H9 (cell line): Measurements from ENCODE around the gene HDAC3. TPM values are rescaled to one million over a fixed set of nuclear protein-coding genes. Genes with fewer than 3 reads are reported as not detected.

Source experiments
- DNase-seq: peaks from one replicate; pipeline ENCODE4 v3.0.0-alpha.2; 2017
- H2AFZ ChIP-seq: one replicate; pipeline ENCODE4 v1.6.1; 2013; ENCODE audit warnings: mild to moderate bottlenecking, low read length, control low read depth, moderate library complexity
- H2AK5ac ChIP-seq: 2 replicates; pipeline ENCODE4 v1.6.1; 2013; ENCODE audit warnings: low read length, control low read depth, mixed read lengths; ENCODE audit not compliant: insufficient read length
- H2BK120ac ChIP-seq: one replicate; pipeline ENCODE4 v1.6.1; 2013; ENCODE audit warnings: low read depth, mild to moderate bottlenecking, low read length, control low read depth, inconsistent platforms; ENCODE audit not compliant: poor library complexity, severe bottlenecking
- H2BK12ac ChIP-seq: 2 replicates; pipeline ENCODE4 v1.6.1; 2013; ENCODE audit warnings: low read length, control low read depth, mixed read lengths, low read depth; ENCODE audit not compliant: insufficient read length
- H2BK15ac ChIP-seq: 2 replicates; pipeline ENCODE4 v1.6.1; 2013; ENCODE audit warnings: low read depth, low read length, control low read depth
- H2BK20ac ChIP-seq: one replicate; pipeline ENCODE4 v1.6.1; 2013; ENCODE audit warnings: low read depth, mild to moderate bottlenecking, low read length, control low read depth, inconsistent platforms; ENCODE audit not compliant: poor library complexity, severe bottlenecking
- H2BK5ac ChIP-seq: 2 replicates; pipeline ENCODE4 v1.6.1; 2013; ENCODE audit warnings: low read length, control low read depth, mixed read lengths; ENCODE audit not compliant: insufficient read length
- H3K14ac ChIP-seq: 2 replicates; pipeline ENCODE4 v1.6.1; 2013; ENCODE audit warnings: low read length, control low read depth; ENCODE audit not compliant: insufficient read depth
- H3K18ac ChIP-seq: 2 replicates; pipeline ENCODE4 v1.6.1; 2013; ENCODE audit warnings: low read depth, mild to moderate bottlenecking, mixed read lengths, low read length, control low read depth; ENCODE audit not compliant: insufficient read length
- H3K23ac ChIP-seq: 2 replicates; pipeline ENCODE4 v1.6.1; 2013; ENCODE audit warnings: low read length, control low read depth, mixed read lengths, low read depth; ENCODE audit not compliant: insufficient read length
- H3K23me2 ChIP-seq: 2 replicates; pipeline ENCODE4 v1.6.1; 2013; ENCODE audit warnings: low read depth, mild to moderate bottlenecking, mixed read lengths, low read length, control low read depth; ENCODE audit not compliant: insufficient read length, poor library complexity, severe bottlenecking
- H3K27ac ChIP-seq: 2 replicates; pipeline ENCODE4 v1.5.1; 2013; ENCODE audit warnings: low read length, control low read depth, mixed read lengths, low read depth; ENCODE audit not compliant: insufficient read length
- H3K27me3 ChIP-seq: 2 replicates; pipeline ENCODE4 v1.6.1; 2013; ENCODE audit warnings: low read length, control low read depth, inconsistent platforms; ENCODE audit not compliant: insufficient read depth
- H3K4ac ChIP-seq: 2 replicates; pipeline ENCODE4 v1.6.1; 2013; ENCODE audit warnings: low read depth, mild to moderate bottlenecking, control low read depth, inconsistent platforms, low read length, moderate library complexity
- H3K4me1 ChIP-seq: 2 replicates; pipeline ENCODE4 v1.6.1; 2013; ENCODE audit warnings: low read length, control low read depth, inconsistent platforms; ENCODE audit not compliant: insufficient read depth
- H3K4me2 ChIP-seq: 2 replicates; pipeline ENCODE4 v1.6.1; 2013; ENCODE audit warnings: low read length, control low read depth, mixed read lengths; ENCODE audit not compliant: insufficient read length, insufficient read depth
- H3K56ac ChIP-seq: 2 replicates; pipeline ENCODE4 v1.6.1; 2013; ENCODE audit warnings: low read depth, mild to moderate bottlenecking, mixed read lengths, low read length, control low read depth; ENCODE audit not compliant: insufficient read length
- H3K79me1 ChIP-seq: 2 replicates; pipeline ENCODE4 v1.6.1; 2013; ENCODE audit warnings: low read depth, mild to moderate bottlenecking, moderate library complexity, low read length, control low read depth, inconsistent platforms; ENCODE audit not compliant: insufficient read depth, poor library complexity, severe bottlenecking
- H3K79me2 ChIP-seq: 2 replicates; pipeline ENCODE4 v1.6.1; 2013; ENCODE audit warnings: low read length, control low read depth, inconsistent platforms; ENCODE audit not compliant: insufficient read depth
- H3K9ac ChIP-seq: 2 replicates; pipeline ENCODE4 v1.6.1; 2013; ENCODE audit warnings: low read length, control low read depth, mixed read lengths; ENCODE audit not compliant: insufficient read length; ENCODE audit errors: extremely low read depth
- H3K9me3 ChIP-seq: one replicate; pipeline ENCODE4 v1.6.1; 2013; ENCODE audit warnings: low read depth, low read length, inconsistent platforms; ENCODE audit not compliant: control insufficient read depth
- H3T11ph ChIP-seq: one replicate; pipeline ENCODE4 v1.6.1; 2013; ENCODE audit warnings: mild to moderate bottlenecking, low read length, control low read depth, inconsistent platforms
- H4K20me1 ChIP-seq: one replicate; pipeline ENCODE4 v1.6.1; 2013; ENCODE audit not compliant: control insufficient read depth, insufficient read length, insufficient read depth
- H4K5ac ChIP-seq: 2 replicates; pipeline ENCODE4 v1.6.1; 2013; ENCODE audit warnings: low read depth, mild to moderate bottlenecking, mixed read lengths, low read length, control low read depth; ENCODE audit not compliant: insufficient read length
- H4K8ac ChIP-seq: replicated peaks from 2 replicates; pipeline ENCODE4 v1.6.1; 2013; ENCODE audit warnings: low read length, control low read depth, mixed read lengths, low read depth; ENCODE audit not compliant: insufficient read length
- H4K91ac ChIP-seq: 2 replicates; pipeline ENCODE4 v1.6.1; 2013; ENCODE audit warnings: low read depth, mild to moderate bottlenecking, moderate library complexity, mixed read lengths, low read length, control low read depth; ENCODE audit not compliant: insufficient read length
- H3K27ac Mint-ChIP-seq, 3 experiments: 2 replicates in 2 of 3; 3 replicates in 1 of 3; pipeline ENCODE4 v1.8.0; 2020 to 2021; ENCODE audit warnings: mixed read lengths in 3 of 3, mild to moderate bottlenecking in 1 of 3, moderate library complexity in 1 of 3
- H3K27me3 Mint-ChIP-seq: 2 replicates; pipeline ENCODE4 v1.8.0; 2021; ENCODE audit warnings: low read depth, mild to moderate bottlenecking, moderate library complexity, mixed read lengths
- H3K36me3 Mint-ChIP-seq, 3 experiments: 2 replicates in 2 of 3; 3 replicates in 1 of 3; pipeline ENCODE4 v1.8.0; 2020 to 2021; ENCODE audit warnings: low read depth in 3 of 3, mixed read lengths in 3 of 3; ENCODE audit not compliant: insufficient read depth in 1 of 3
- H3K4me1 Mint-ChIP-seq, 2 experiments: 2 replicates each; pipeline ENCODE4 v1.8.0; 2020; ENCODE audit warnings: mixed read lengths in 2 of 2
- H3K4me3 Mint-ChIP-seq, 2 experiments: 2 replicates in 1 of 2; 3 replicates in 1 of 2; pipeline ENCODE4 v1.8.0; 2020 to 2021; ENCODE audit warnings: mild to moderate bottlenecking in 2 of 2, mixed read lengths in 2 of 2, moderate library complexity in 1 of 2
- H3K9me3 Mint-ChIP-seq, 2 experiments: 2 replicates in 1 of 2; 3 replicates in 1 of 2; pipeline ENCODE4 v1.8.0; 2020; ENCODE audit warnings: mild to moderate bottlenecking in 2 of 2, mixed read lengths in 2 of 2, moderate library complexity in 1 of 2
- CTCF ChIP-seq: fragments of 200-600 bp; sonication (generic); conservative IDR thresholded peaks from 3 replicates; pipeline ENCODE4 v1.8.0; 2021; ENCODE audit warnings: antibody characterized with exemption, mild to moderate bottlenecking
- WGBS: extraction: QIAGEN DNeasy Blood & Tissue Kit; methylation state at CpG from one replicate; pipeline ENCODE4 v1.1.7; 2013; ENCODE audit warnings: missing lambda C conversion rate, low lambda C conversion rate, mixed read lengths; ENCODE audit not compliant: insufficient read length; ENCODE audit errors: extremely low coverage; 5-methylcytosine and 5-hydroxymethylcytosine counted together
- total RNA-seq: library from RNA; stranded (reverse); gene quantifications from 2 replicates; pipeline ENCODE4 v1.2.1, GENCODE V29; 2021

HDAC3 gene
- total RNA-seq, 1 experiment from 2014 or later = 98.3 TPM

DNA sequence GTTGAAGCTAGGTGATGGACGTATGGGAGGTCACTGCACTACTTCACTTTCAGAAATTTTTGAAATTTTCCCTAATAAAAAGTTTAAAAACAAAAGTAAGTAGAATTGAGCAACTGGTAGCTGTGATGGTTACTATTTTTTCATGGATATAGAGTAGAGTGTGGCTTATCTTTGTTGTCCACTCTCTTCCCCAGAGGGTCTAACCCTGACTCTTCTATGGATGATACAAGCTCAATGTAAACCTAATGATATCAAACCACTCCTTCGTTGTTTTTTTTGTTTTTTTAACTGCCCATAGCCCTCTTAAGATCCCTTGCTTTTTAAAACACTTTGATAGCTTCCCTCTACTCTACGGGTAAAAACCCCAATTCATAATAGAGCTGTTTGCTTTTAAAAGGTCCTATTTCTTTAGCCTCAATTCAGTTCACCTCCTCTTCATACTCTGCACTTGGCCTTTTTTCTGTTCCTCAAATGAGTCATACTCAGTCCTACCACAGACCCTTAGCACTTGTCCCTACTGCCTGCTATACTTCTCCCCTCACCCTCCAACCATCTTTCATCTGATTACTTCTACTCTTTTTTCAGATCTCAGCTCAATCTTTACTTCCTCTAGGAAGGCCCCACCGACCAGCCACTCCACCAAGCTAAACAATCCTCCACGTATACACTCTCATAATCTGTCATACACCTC, 2.6 kb downstream of the HDAC3 start:
- Histone ChIP-seq H3K18ac (no peak overlapping the region), H4K8ac (no peak overlapping the region), H3K14ac (no peak overlapping the region), H4K5ac (no peak overlapping the region), H3K4ac (no peak overlapping the region), H2BK12ac (no peak overlapping the region), H3K9ac (no peak overlapping the region), H2BK5ac (no peak overlapping the region), H3K23ac (no peak overlapping the region), H3K79me2 (peaks cover 10% of the 10 kb centered on the region; the same call in 1 of the 2 replicates), H3K4me2 (no peak overlapping the region), H2BK120ac (no peak overlapping the region), H2AFZ (no peak overlapping the region), H3K56ac (no peak overlapping the region), H2BK15ac (no peak overlapping the region), H3K4me1 (peaks cover 4% of the 10 kb centered on the region; the same call in 1 of the 2 replicates), H3K79me1 (peaks cover 10% of the 10 kb centered on the region), H3K27me3 (no peaks in the 10 kb centered on the region), H3K27ac (no peak overlapping the region), H3T11ph (no peak overlapping the region), H3K9me3 (no peaks in the 10 kb centered on the region), H2BK20ac (no peak overlapping the region), H4K91ac (no peak overlapping the region), H2AK5ac (no peak overlapping the region), H4K20me1 (no peaks in the 10 kb centered on the region), H3K23me2 (peaks cover 14% of the 10 kb centered on the region)
- no peak overlapping the region; a peak in 1 of 7 replicates for H3K27ac Mint-ChIP-seq
- peaks cover 18 to 23% of the 10 kb centered on the region in 2 experiments for H3K4me1 Mint-ChIP-seq
- WGBS = 100% methylated on average over 1 of the region's 5 CpGs
- no peak for TF ChIP-seq CTCF
- H3K36me3 Mint-ChIP-seq = peaks cover 10 to 30% (median 21%) of the 10 kb centered on the region in 3 experiments; a peak in 6 of 7 replicates
- no peak for DNase-seq
- no peaks in the 10 kb centered on the region; a peak in 1 of 5 replicates for H3K9me3 Mint-ChIP-seq
- no peak overlapping the region; a peak in 1 of 5 replicates for H3K4me3 Mint-ChIP-seq
- peaks cover 2% of the 10 kb centered on the region for H3K27me3 Mint-ChIP-seq
